Stomach (tissue), 4 donors: ENCODE data around the gene AUTS2.

ENCODE experiments used
- POLR2A ChIP-seq, 4 donors: fragments of 450-650 bp; IDR thresholded peaks; one replicate each; pipeline ENCODE4 v1.6.1; 2016; ENCODE audit warnings: antibody characterized with exemption in 4 of 4, control low read depth in 2 of 4, mild to moderate bottlenecking in 1 of 4, moderate library complexity in 1 of 4
- TF ChIP-seq, protein P1 (sequence below), 7 experiments: fragments of 450-650 bp in 4 of 7; fragments of 200-600 bp in 3 of 7; sonication (generic) in 3 of 7; IDR thresholded peaks; one replicate each; pipeline ENCODE4 v1.5.1; 2016 to 2019; ENCODE audit warnings: antibody characterized with exemption in 7 of 7, control low read depth in 2 of 7, mild to moderate bottlenecking in 1 of 7

DNA sequence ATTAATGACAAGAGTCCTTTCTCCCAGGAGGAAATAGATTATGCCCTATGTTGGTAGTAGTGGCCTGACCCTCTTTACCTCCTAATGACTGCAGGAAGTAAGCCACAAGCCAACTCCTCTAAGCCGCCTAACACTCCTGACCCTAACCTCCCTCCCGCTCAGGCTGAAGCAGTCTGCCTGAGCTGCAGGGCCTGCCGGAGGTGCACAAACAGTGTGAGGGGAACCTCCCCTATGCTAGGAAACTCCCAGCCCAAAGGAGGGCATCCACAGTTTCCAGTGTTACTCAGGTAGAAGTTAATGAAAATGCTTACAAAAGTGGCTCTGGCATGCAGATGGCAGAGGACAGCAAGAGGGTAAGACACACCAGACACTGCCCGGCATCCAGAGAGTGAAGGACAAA lies 1239.3 kb downstream of the AUTS2 start:
- TF ChIP-seq, protein P1, sequence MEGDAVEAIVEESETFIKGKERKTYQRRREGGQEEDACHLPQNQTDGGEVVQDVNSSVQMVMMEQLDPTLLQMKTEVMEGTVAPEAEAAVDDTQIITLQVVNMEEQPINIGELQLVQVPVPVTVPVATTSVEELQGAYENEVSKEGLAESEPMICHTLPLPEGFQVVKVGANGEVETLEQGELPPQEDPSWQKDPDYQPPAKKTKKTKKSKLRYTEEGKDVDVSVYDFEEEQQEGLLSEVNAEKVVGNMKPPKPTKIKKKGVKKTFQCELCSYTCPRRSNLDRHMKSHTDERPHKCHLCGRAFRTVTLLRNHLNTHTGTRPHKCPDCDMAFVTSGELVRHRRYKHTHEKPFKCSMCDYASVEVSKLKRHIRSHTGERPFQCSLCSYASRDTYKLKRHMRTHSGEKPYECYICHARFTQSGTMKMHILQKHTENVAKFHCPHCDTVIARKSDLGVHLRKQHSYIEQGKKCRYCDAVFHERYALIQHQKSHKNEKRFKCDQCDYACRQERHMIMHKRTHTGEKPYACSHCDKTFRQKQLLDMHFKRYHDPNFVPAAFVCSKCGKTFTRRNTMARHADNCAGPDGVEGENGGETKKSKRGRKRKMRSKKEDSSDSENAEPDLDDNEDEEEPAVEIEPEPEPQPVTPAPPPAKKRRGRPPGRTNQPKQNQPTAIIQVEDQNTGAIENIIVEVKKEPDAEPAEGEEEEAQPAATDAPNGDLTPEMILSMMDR (IDR thresholded peaks at IDR 0.05), result no peak
- no peak for TF ChIP-seq POLR2A (IDR thresholded peaks at IDR 0.05)
